ENCODE measurements around the gene NRXN3. TPM values are rescaled to one million over a fixed set of nuclear protein-coding genes. Genes with fewer than 3 reads are reported as not detected.
A peak's percentile ranks its signal among the peaks of the same experiment; 100 is the strongest.

NRXN3 gene
- total and polyA plus RNA-seq, 2 donors (not counting 1 experiment from before 2014, with no cell fraction given): 0.83 to 34.6 TPM

DNA sequence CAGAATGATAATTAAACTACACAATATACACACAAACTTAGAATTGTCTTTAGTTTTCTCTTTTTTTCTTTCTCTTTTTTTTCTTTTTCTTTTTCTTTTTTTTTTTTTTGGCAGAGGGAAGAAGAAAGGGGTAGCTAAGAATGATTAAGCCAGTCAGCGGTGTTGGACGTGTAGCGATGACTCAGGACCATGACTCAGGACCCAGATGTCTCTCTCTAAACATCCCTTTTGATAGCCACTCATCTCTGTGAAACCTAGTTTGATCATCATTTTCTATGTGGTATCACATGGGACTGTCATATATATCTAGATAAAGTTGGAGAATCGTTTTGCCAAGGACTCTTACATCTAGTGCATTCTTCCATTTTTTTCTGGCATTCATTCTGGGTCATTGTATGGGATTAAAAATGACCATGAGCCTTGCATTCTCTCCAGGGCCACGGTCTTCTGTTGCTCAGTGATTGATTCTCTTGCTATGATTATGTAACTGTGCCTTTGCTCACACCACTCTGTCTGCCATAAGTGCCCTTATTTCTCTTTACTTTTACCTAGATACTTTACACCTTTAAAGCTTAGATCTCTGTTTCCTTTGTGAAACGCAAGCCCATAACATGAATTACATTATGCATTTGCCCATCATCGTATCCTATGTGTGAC is 26.6 kb upstream of the NRXN3 start:
- Histone ChIP-seq H2AFZ (ENCODE audit: low read length) (no peak overlapping the region), H3K4me1 (ENCODE audit: control insufficient read depth, extremely low read depth, insufficient read depth, low read length) (peaks cover 2% of the 10 kb centered on the region), H3K4me2 (ENCODE audit: extremely low read depth, insufficient read depth, low read length) (no peak overlapping the region), H3K79me2 (ENCODE audit: control insufficient read depth, insufficient read depth, low read length) (no peaks in the 10 kb centered on the region), H3K36me3 (ENCODE audit: control insufficient read depth, insufficient read depth, low read length) (no peaks in the 10 kb centered on the region), H3K9me3 (ENCODE audit: control insufficient read depth, insufficient read depth, low read depth, low read length) (no peaks in the 10 kb centered on the region), H3K9ac (ENCODE audit: insufficient read depth, low read length) (no peak overlapping the region), H3K4me3 (replicated peaks in 1 of 4; ENCODE audit: control extremely low read depth in 1 of 4, insufficient read depth in 1 of 4, low read depth in 3 of 4, low read length in 4 of 4) (no peak overlapping the region), H3K27ac (ENCODE audit: insufficient read depth, low read length) (no peak overlapping the region), H3K27me3 (ENCODE audit: control insufficient read depth, insufficient read depth, low read length) (no peaks in the 10 kb centered on the region), H4K20me1 (ENCODE audit: control insufficient read depth, extremely low read depth, insufficient read depth, low read length) (no peaks in the 10 kb centered on the region)
- TF ChIP-seq EZH2 (IDR thresholded peaks at IDR 0.05; ENCODE audit: low read length, missing control alignments): no peak
- TF ChIP-seq, protein P1, sequence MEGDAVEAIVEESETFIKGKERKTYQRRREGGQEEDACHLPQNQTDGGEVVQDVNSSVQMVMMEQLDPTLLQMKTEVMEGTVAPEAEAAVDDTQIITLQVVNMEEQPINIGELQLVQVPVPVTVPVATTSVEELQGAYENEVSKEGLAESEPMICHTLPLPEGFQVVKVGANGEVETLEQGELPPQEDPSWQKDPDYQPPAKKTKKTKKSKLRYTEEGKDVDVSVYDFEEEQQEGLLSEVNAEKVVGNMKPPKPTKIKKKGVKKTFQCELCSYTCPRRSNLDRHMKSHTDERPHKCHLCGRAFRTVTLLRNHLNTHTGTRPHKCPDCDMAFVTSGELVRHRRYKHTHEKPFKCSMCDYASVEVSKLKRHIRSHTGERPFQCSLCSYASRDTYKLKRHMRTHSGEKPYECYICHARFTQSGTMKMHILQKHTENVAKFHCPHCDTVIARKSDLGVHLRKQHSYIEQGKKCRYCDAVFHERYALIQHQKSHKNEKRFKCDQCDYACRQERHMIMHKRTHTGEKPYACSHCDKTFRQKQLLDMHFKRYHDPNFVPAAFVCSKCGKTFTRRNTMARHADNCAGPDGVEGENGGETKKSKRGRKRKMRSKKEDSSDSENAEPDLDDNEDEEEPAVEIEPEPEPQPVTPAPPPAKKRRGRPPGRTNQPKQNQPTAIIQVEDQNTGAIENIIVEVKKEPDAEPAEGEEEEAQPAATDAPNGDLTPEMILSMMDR (conservative IDR thresholded peaks at IDR 0.05 in 1 of 2, IDR thresholded peaks at IDR 0.05 in 1 of 2; ENCODE audit: low read depth in 1 of 2, low read length in 2 of 2): no peak
- peak in 1 of 2 donors; percentile 86 for DNase-seq (ENCODE audit: low read depth in 2 of 2)

DNA sequence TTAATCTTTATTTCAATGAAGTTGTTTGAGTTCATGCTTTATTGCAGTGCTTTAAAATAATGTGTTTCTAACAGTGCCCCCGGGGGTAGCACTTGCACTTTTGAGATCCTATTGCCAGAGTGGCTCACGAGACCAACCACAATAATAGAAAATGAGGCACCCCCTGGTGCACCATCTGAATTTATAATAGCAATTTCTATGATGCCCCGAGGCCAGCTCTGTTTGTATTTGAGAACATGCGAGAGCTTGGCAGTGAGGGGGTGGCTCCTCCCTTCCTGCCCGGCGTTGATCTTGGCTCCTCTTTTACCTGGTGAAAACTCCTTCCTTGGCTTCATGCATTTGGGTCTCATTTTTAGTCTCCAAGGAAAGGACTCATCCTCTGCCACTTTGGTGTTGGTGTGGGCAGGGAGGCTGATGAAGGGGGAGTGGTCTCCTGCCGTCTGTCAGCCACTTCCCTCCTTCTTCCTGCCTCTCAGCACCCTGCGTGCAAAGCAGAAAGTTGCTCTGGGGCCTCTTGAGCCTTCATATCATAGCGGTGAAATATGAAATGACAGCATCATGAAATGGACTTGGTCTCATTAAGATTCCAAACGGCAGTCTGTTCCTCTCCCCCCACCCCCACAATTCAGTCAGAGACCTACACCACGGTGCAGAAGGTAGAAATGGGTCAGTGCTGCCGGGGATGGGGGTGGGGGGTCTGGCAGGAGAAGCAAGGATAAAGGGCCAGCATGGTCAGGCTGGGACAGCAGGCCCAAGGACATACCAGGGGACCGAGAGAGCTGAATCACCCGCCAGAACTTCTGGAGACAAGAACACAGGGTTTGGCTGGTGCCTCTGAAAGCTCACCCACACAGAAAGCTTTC is 17.7 kb upstream of the NRXN3 start:
- no peaks in the 10 kb centered on the region for H3K36me3 ChIP-seq (ENCODE audit: control insufficient read depth, insufficient read depth, low read length)
- no peak overlapping the region for H3K4me2 ChIP-seq (ENCODE audit: extremely low read depth, insufficient read depth, low read length)
- DNase-seq (ENCODE audit: low read depth in 2 of 2): no peak
- no peak overlapping the region for H3K27ac ChIP-seq (ENCODE audit: insufficient read depth, low read length)
- TF ChIP-seq, protein P1 (conservative IDR thresholded peaks at IDR 0.05 in 1 of 2, IDR thresholded peaks at IDR 0.05 in 1 of 2; ENCODE audit: low read depth in 1 of 2, low read length in 2 of 2): no peak
- TF ChIP-seq EZH2 (IDR thresholded peaks at IDR 0.05; ENCODE audit: low read length, missing control alignments): no peak
- no peak overlapping the region for H2AFZ ChIP-seq (ENCODE audit: low read length)
- H3K79me2 ChIP-seq (ENCODE audit: control insufficient read depth, insufficient read depth, low read length): no peaks in the 10 kb centered on the region
- H3K27me3 ChIP-seq (ENCODE audit: control insufficient read depth, insufficient read depth, low read length): no peaks in the 10 kb centered on the region
- no peaks in the 10 kb centered on the region for H3K4me1 ChIP-seq (ENCODE audit: control insufficient read depth, extremely low read depth, insufficient read depth, low read length)
- H3K4me3 ChIP-seq (replicated peaks in 1 of 4; ENCODE audit: control extremely low read depth in 1 of 4, insufficient read depth in 1 of 4, low read depth in 3 of 4, low read length in 4 of 4): no peak overlapping the region
- H4K20me1 ChIP-seq (ENCODE audit: control insufficient read depth, extremely low read depth, insufficient read depth, low read length): no peaks in the 10 kb centered on the region
- no peak overlapping the region for H3K9ac ChIP-seq (ENCODE audit: insufficient read depth, low read length)
- H3K9me3 ChIP-seq (ENCODE audit: control insufficient read depth, insufficient read depth, low read depth, low read length): no peaks in the 10 kb centered on the region

DNA sequence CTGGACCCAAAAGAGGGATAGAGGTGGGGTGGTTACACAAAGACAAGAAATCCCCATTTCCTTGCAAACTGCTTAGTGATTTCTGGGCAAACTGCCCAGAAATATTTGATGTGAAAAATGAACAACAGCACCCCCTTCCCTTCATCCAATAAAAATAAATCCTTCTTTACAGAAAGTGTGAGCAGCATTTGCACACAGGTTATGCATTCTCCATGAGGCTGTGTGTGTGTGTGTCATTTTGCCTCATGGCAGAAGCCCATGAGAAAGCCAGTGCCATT is 17.2 kb upstream of the NRXN3 start:
- Histone ChIP-seq H3K27me3 (ENCODE audit: control insufficient read depth, insufficient read depth, low read length) (no peaks in the 10 kb centered on the region), H3K4me3 (replicated peaks in 1 of 4; ENCODE audit: control extremely low read depth in 1 of 4, insufficient read depth in 1 of 4, low read depth in 3 of 4, low read length in 4 of 4) (no peak overlapping the region), H3K27ac (ENCODE audit: insufficient read depth, low read length) (no peak overlapping the region), H3K4me1 (ENCODE audit: control insufficient read depth, extremely low read depth, insufficient read depth, low read length) (no peaks in the 10 kb centered on the region), H2AFZ (ENCODE audit: low read length) (no peak overlapping the region), H3K79me2 (ENCODE audit: control insufficient read depth, insufficient read depth, low read length) (no peaks in the 10 kb centered on the region), H4K20me1 (ENCODE audit: control insufficient read depth, extremely low read depth, insufficient read depth, low read length) (no peaks in the 10 kb centered on the region), H3K9me3 (ENCODE audit: control insufficient read depth, insufficient read depth, low read depth, low read length) (no peaks in the 10 kb centered on the region), H3K9ac (ENCODE audit: insufficient read depth, low read length) (no peak overlapping the region), H3K4me2 (ENCODE audit: extremely low read depth, insufficient read depth, low read length) (no peak overlapping the region), H3K36me3 (ENCODE audit: control insufficient read depth, insufficient read depth, low read length) (no peaks in the 10 kb centered on the region)
- no peak for TF ChIP-seq EZH2 (IDR thresholded peaks at IDR 0.05; ENCODE audit: low read length, missing control alignments)
- TF ChIP-seq, protein P1 (conservative IDR thresholded peaks at IDR 0.05 in 1 of 2, IDR thresholded peaks at IDR 0.05 in 1 of 2; ENCODE audit: low read depth in 1 of 2, low read length in 2 of 2): peak in 1 of 2 donors; percentile 15
- DNase-seq (ENCODE audit: low read depth in 2 of 2): peak in 1 of 2 donors; percentile 62

Measured in fibroblast of lung (primary cell).